OCI-LY7 (cell line): ENCODE data around the gene AKAP8L. TPM values are rescaled to one million over a fixed set of nuclear protein-coding genes. Genes with fewer than 3 reads are reported as not detected.

Experiments used
- BruUV-seq: library from RNA; stranded (reverse); fragments of 400-500 nt; replicated peaks from 2 replicates; lab custom pipeline; 2021; lab: Mats Ljungman, UMichigan
- CTCF ChIA-PET: fragments of 300-600 bp; sonication (Branson Sonifier 250); formaldehyde crosslinking; loops from one replicate; lab custom pipeline; 2022; ENCODE audit warnings: antibody characterized with exemption; ENCODE audit not compliant: unreplicated experiment; lab: Charles Lee
- POLR2A ChIA-PET: fragments of 300-600 bp; sonication (Branson Sonifier 250); formaldehyde crosslinking; loops from one replicate; lab custom pipeline; 2022; ENCODE audit warnings: antibody characterized with exemption; lab: Charles Lee
- DNase-seq: peaks from one replicate; pipeline ENCODE4 v3.0.0-alpha.2; 2015; ENCODE audit warnings: low spot score
- H2AFZ ChIP-seq: fragments of 200-600 bp; sonication (generic), shearing (Covaris generic); 2 replicates; pipeline ENCODE4 v1.6.1; 2014; ENCODE audit warnings: mild to moderate bottlenecking, antibody characterized with exemption, low read length, moderate library complexity
- H3K27ac ChIP-seq: fragments of 200-600 bp; sonication (generic); 2 replicates; pipeline ENCODE4 v1.5.1; 2014; ENCODE audit warnings: mixed run types, low read depth, mild to moderate bottlenecking, moderate library complexity, low read length, inconsistent platforms; ENCODE audit not compliant: poor library complexity, severe bottlenecking
- H3K36me3 ChIP-seq: fragments of 200-600 bp; sonication (generic); 2 replicates; pipeline ENCODE4 v1.6.1; 2014; ENCODE audit warnings: mild to moderate bottlenecking, antibody characterized with exemption, low read length, moderate library complexity, mixed read lengths; ENCODE audit not compliant: insufficient read depth
- H3K4me1 ChIP-seq: fragments of 200-600 bp; sonication (generic); 2 replicates; pipeline ENCODE4 v1.5.1; 2014; ENCODE audit warnings: mild to moderate bottlenecking, low read length; ENCODE audit not compliant: insufficient read depth, poor library complexity, severe bottlenecking
- H3K4me2 ChIP-seq: fragments of 200-600 bp; sonication (generic); 2 replicates; pipeline ENCODE4 v1.6.1; 2014; ENCODE audit warnings: mild to moderate bottlenecking, low read length
- H3K4me3 ChIP-seq: fragments of 200-600 bp; sonication (generic); 2 replicates; pipeline ENCODE4 v1.5.1; 2014; ENCODE audit warnings: mild to moderate bottlenecking, low read depth, low read length; ENCODE audit not compliant: poor library complexity, severe bottlenecking
- H3K79me2 ChIP-seq: fragments of 200-600 bp; sonication (generic); 2 replicates; pipeline ENCODE4 v1.6.1; 2016; ENCODE audit warnings: low read depth, mild to moderate bottlenecking, low read length, moderate library complexity, mixed read lengths; ENCODE audit not compliant: insufficient read depth
- H3K9me2 ChIP-seq: fragments of 200-600 bp; sonication (generic); 2 replicates; pipeline ENCODE4 v1.6.1; 2016; ENCODE audit warnings: mild to moderate bottlenecking, low read length, mixed read lengths; ENCODE audit not compliant: insufficient read depth
- H3K9me3 ChIP-seq: fragments of 200-600 bp; sonication (generic); 2 replicates; pipeline ENCODE4 v1.6.1; 2014; ENCODE audit warnings: mild to moderate bottlenecking, mixed run types, low read length, mixed read lengths
- H4K20me1 ChIP-seq: fragments of 200-600 bp; sonication (generic); 2 replicates; pipeline ENCODE4 v1.6.1; 2014; ENCODE audit warnings: mild to moderate bottlenecking, antibody characterized with exemption, low read length, moderate library complexity, mixed read lengths; ENCODE audit not compliant: insufficient read depth
- EZH2phosphoT487 ChIP-seq: fragments of 200-600 bp; sonication (generic); IDR thresholded peaks from 2 replicates; pipeline ENCODE4 v1.6.1; 2018; ENCODE audit warnings: low read depth, borderline replicate concordance, mild to moderate bottlenecking, mixed run types, antibody characterized with exemption, low read length, moderate library complexity, mixed read lengths
- intact Hi-C: fragments of 100-400 bp; cut with micrococcal nuclease; formaldehyde crosslinking; loops from one replicate; pipeline ENCODE4 v1.10.0; 2022; ENCODE audit not compliant: unreplicated experiment
- total RNA-seq, 2 experiments: library from RNA; depleted of rRNA in 1 of 2; stranded (reverse); fragments of >200 nt in 1 of 2; shearing (Covaris generic) in 1 of 2; gene quantifications; 2 replicates each; pipeline ENCODE4 v1.2.3, GENCODE V29; 2014 to 2022
- TF ChIP-seq, protein P1 (sequence below): fragments of 200-600 bp; sonication (generic); conservative IDR thresholded peaks from 2 replicates; pipeline ENCODE4 v1.5.1; 2014; ENCODE audit warnings: mild to moderate bottlenecking, antibody characterized with exemption, low read length, moderate library complexity, mixed read lengths

AKAP8L gene
- total RNA-seq, 2 experiments from 2014 or later: 119 to 124 TPM

DNA sequence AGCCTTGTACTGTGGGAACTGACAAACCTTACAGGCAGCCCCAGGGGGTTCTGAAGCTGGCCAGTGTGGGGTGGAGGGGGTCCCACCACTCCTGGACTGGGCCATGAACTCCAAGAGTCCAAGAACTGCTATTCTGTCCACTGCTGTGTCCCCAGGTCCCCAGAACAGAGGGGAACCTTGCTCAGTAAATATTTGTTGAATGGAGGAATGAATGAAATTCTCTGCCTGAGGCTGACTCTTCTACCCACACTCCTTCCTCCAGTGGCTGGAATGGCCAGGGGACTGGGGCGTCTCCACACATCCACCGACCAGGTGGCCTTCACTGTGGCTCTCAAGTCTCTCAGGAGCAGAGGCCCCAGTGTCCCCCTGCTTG is 19.3 kb upstream of the AKAP8L start:
- no TSS peak for BruUV-seq
- ChIA-PET POLR2A (no interaction called here), CTCF (no interaction called here)
- no peaks in the 10 kb centered on the region for H3K79me2 ChIP-seq
- H3K36me3 ChIP-seq: no peaks in the 10 kb centered on the region
- H3K4me2 ChIP-seq: no peak overlapping the region
- peaks cover 6% of the 10 kb centered on the region for H3K4me1 ChIP-seq
- TF ChIP-seq, protein P1, sequence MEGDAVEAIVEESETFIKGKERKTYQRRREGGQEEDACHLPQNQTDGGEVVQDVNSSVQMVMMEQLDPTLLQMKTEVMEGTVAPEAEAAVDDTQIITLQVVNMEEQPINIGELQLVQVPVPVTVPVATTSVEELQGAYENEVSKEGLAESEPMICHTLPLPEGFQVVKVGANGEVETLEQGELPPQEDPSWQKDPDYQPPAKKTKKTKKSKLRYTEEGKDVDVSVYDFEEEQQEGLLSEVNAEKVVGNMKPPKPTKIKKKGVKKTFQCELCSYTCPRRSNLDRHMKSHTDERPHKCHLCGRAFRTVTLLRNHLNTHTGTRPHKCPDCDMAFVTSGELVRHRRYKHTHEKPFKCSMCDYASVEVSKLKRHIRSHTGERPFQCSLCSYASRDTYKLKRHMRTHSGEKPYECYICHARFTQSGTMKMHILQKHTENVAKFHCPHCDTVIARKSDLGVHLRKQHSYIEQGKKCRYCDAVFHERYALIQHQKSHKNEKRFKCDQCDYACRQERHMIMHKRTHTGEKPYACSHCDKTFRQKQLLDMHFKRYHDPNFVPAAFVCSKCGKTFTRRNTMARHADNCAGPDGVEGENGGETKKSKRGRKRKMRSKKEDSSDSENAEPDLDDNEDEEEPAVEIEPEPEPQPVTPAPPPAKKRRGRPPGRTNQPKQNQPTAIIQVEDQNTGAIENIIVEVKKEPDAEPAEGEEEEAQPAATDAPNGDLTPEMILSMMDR: no peak
- TF ChIP-seq EZH2phosphoT487: no peak
- H2AFZ ChIP-seq: no peak overlapping the region
- H3K27ac ChIP-seq: no peak overlapping the region
- no peak for DNase-seq
- no peaks in the 10 kb centered on the region for H3K9me3 ChIP-seq
- no peaks in the 10 kb centered on the region for H3K9me2 ChIP-seq
- intact Hi-C loops: no loop called here
- no peaks in the 10 kb centered on the region for H4K20me1 ChIP-seq
- no peak overlapping the region for H3K4me3 ChIP-seq

DNA sequence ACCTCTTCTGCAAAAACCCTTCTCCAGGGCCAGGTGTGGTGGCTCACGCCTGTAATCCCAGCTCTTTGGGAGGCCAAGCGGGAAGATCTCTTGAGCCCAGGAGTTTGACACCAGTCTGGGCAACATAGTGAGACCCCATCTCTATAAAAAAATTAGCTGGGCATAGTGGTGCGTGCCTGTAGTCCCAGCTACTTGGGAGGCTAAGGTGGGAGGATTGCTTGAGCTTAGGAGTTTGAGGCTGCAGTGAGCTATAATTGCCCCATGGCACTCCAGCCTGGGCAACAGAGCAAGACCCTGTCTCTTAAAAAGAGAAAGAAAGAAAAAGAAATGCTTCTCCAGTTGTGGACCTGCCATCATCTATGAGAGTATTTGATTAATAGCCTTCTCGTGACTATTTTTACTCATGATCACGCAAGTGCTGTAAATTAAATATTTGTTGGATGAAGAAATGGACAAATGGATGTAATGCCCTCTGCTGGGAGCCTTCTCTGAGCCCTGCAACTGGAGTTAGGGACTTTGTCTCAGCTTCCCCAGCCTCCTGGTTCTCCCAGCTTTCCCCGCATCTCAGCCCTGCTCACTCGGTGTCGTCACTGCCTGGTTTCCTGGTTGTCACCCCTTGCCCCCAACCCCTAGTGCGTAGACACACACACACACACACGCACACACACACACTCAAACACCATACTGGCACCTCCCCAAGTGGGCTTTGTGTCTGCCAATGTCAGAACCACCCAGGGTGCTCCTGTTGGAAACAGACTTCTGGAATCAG is 18.8 kb upstream of the AKAP8L start:
- no peak for TF ChIP-seq EZH2phosphoT487
- BruUV-seq: no TSS peak
- H3K27ac ChIP-seq: no peak overlapping the region
- H3K4me2 ChIP-seq: no peak overlapping the region
- no peak overlapping the region for H3K4me3 ChIP-seq
- H3K9me2 ChIP-seq: no peaks in the 10 kb centered on the region
- H3K36me3 ChIP-seq: no peaks in the 10 kb centered on the region
- peaks cover 9% of the 10 kb centered on the region for H3K4me1 ChIP-seq
- ChIA-PET POLR2A (interaction anchor here (0.6 to 1.1 kb wide), 2 partner anchors 19 to 117 kb away, joined by 3 to 4 read pairs; partner anchors contain the start of gene AKAP8L), CTCF (no interaction called here)
- intact Hi-C loops: no loop called here
- no peaks in the 10 kb centered on the region for H3K79me2 ChIP-seq
- H3K9me3 ChIP-seq: no peaks in the 10 kb centered on the region
- no peak for DNase-seq
- no peak overlapping the region for H2AFZ ChIP-seq
- no peaks in the 10 kb centered on the region for H4K20me1 ChIP-seq

DNA sequence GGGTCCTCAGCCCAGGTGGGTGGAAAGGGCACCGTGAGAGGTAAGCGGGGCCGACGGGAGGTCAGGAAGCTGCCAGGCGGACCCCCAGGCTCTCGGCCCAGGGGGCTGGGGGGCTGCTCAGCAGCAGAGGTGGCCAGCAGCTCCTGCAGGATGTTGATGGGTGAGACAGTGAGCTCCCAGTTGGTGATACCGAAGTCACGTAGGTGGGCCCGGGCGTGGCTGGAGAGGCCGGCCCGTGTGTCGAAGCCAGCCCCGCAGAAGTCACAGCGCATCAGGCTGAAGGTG is 18.0 kb upstream of the AKAP8L start:
- Histone ChIP-seq H3K9me3 (no peaks in the 10 kb centered on the region), H3K36me3 (no peaks in the 10 kb centered on the region), H3K4me1 (peaks cover 9% of the 10 kb centered on the region), H2AFZ (no peak overlapping the region), H4K20me1 (no peaks in the 10 kb centered on the region), H3K79me2 (peaks cover 4% of the 10 kb centered on the region; the same call in 1 of the 2 replicates), H3K9me2 (no peaks in the 10 kb centered on the region), H3K4me3 (no peak overlapping the region), H3K4me2 (no peak overlapping the region), H3K27ac (no peak overlapping the region)
- BruUV-seq: no TSS peak
- TF ChIP-seq EZH2phosphoT487: no peak
- TF ChIP-seq, protein P1: no peak
- ChIA-PET POLR2A (interaction anchor here (1.1 kb wide), 1 partner anchor 18 kb away, joined by 4 read pairs; the partner anchor contains the start of gene AKAP8L), CTCF (no interaction called here)
- no peak for DNase-seq
- intact Hi-C loops: no loop called here
